WTC11 (cell line): ENCODE results near the gene LETM1. TPM values are rescaled to one million over a fixed set of nuclear protein-coding genes. Genes with fewer than 3 reads are reported as not detected.

Source experiments
- ATAC-seq: fragments of 200-7000 bp; cut with Tn5 transposase; 2 replicates; pipeline ENCODE4 v1.10.0; 2021; ENCODE audit warnings: mild to moderate bottlenecking, moderate library complexity
- CTCF ChIA-PET: fragments of 300-600 bp; sonication (Branson Sonifier 250); formaldehyde crosslinking; loops from one replicate; lab custom pipeline; 2021; ENCODE audit warnings: antibody characterized with exemption; lab: Charles Lee
- POLR2A ChIA-PET: fragments of 350-600 bp; sonication (Branson Sonifier 250); formaldehyde crosslinking; loops from one replicate; lab custom pipeline; 2021; ENCODE audit warnings: antibody characterized with exemption; lab: Charles Lee
- DNase-seq: peaks from one replicate; pipeline ENCODE4 v3.0.0; 2021; ENCODE audit warnings: low spot score
- H3K27ac Mint-ChIP-seq: 2 replicates; pipeline ENCODE4 v1.8.0; 2021; ENCODE audit warnings: mixed read lengths
- H3K27me3 Mint-ChIP-seq: 2 replicates; pipeline ENCODE4 v1.8.0; 2021; ENCODE audit warnings: low read depth, mild to moderate bottlenecking, moderate library complexity, mixed read lengths
- H3K36me3 Mint-ChIP-seq: 2 replicates; pipeline ENCODE4 v1.8.0; 2021; ENCODE audit warnings: mixed read lengths
- H3K4me1 Mint-ChIP-seq: 2 replicates; pipeline ENCODE4 v1.8.0; 2022; ENCODE audit warnings: mixed read lengths
- H3K4me3 Mint-ChIP-seq: 2 replicates; pipeline ENCODE4 v1.8.0; 2021; ENCODE audit warnings: mild to moderate bottlenecking, moderate library complexity, mixed read lengths
- H3K9me3 Mint-ChIP-seq: 2 replicates; pipeline ENCODE4 v1.8.0; 2021; ENCODE audit warnings: mixed read lengths
- ETV6 ChIP-seq: sonication (generic); formaldehyde crosslinking; IDR thresholded peaks from 2 replicates; pipeline ENCODE4 v1.8.1; 2022; ENCODE audit warnings: mild to moderate bottlenecking, missing genetic modification reagents
- FOXK1 ChIP-seq: sonication (generic); formaldehyde crosslinking; IDR thresholded peaks from 2 replicates; pipeline ENCODE4 v1.8.0; 2022; ENCODE audit warnings: mild to moderate bottlenecking, moderate library complexity, missing genetic modification reagents
- GABPB1 ChIP-seq: sonication (generic); formaldehyde crosslinking; IDR thresholded peaks from 2 replicates; pipeline ENCODE4 v1.8.1; 2023; ENCODE audit warnings: mild to moderate bottlenecking, missing genetic modification reagents
- GTF2I ChIP-seq: fragments of 250-450 bp; sonication (Bioruptor Pico); conservative IDR thresholded peaks from 2 replicates; pipeline ENCODE4 v1.4.0; 2021; ENCODE audit warnings: mild to moderate bottlenecking
- HMGA2 ChIP-seq: fragments of 250-450 bp; sonication (Bioruptor Pico); IDR thresholded peaks from 2 replicates; pipeline ENCODE4 v1.4.0; 2021; ENCODE audit warnings: mild to moderate bottlenecking, moderate library complexity
- IRF2 ChIP-seq: sonication (generic); formaldehyde crosslinking; IDR thresholded peaks from 2 replicates; pipeline ENCODE4 v1.8.0; 2022; ENCODE audit warnings: low read depth, missing genetic modification reagents, borderline replicate concordance
- KAT7 ChIP-seq: sonication (generic); formaldehyde crosslinking; IDR thresholded peaks from 2 replicates; pipeline ENCODE4 v1.8.1; 2023; ENCODE audit warnings: missing genetic modification reagents, mild to moderate bottlenecking, borderline replicate concordance
- NFE2L1 ChIP-seq: sonication (generic); formaldehyde crosslinking; IDR thresholded peaks from 2 replicates; pipeline ENCODE4 v1.8.1; 2023; ENCODE audit warnings: missing genetic modification reagents
- NFYB ChIP-seq: sonication (generic); formaldehyde crosslinking; conservative IDR thresholded peaks from 2 replicates; pipeline ENCODE4 v1.8.0; 2022; ENCODE audit warnings: low read depth, missing genetic modification reagents
- PRRX2 ChIP-seq: fragments of 250-450 bp; sonication (Bioruptor Pico); IDR thresholded peaks from 2 replicates; pipeline ENCODE4 v1.8.0; 2021; ENCODE audit warnings: mild to moderate bottlenecking
- SMAD4 ChIP-seq: sonication (generic); formaldehyde crosslinking; IDR thresholded peaks from 2 replicates; pipeline ENCODE4 v1.8.0; 2022; ENCODE audit warnings: mild to moderate bottlenecking, missing genetic modification reagents
- TEAD1 ChIP-seq: sonication (generic); formaldehyde crosslinking; IDR thresholded peaks from 2 replicates; pipeline ENCODE4 v1.8.0; 2022; ENCODE audit warnings: mild to moderate bottlenecking, missing genetic modification reagents
- ZNF138 ChIP-seq: sonication (generic); formaldehyde crosslinking; conservative IDR thresholded peaks from 2 replicates; pipeline ENCODE4 v1.8.1; 2022; ENCODE audit warnings: mild to moderate bottlenecking, moderate library complexity, missing genetic modification reagents
- ZNF219 ChIP-seq: sonication (generic); formaldehyde crosslinking; IDR thresholded peaks from 2 replicates; pipeline ENCODE4 v1.8.0; 2023; ENCODE audit warnings: missing genetic modification reagents, mild to moderate bottlenecking, borderline replicate concordance
- ZNF232 ChIP-seq: sonication (generic); formaldehyde crosslinking; IDR thresholded peaks from 2 replicates; pipeline ENCODE4 v1.8.0; 2022; ENCODE audit warnings: mild to moderate bottlenecking, missing genetic modification reagents
- ZNF423 ChIP-seq: fragments of 250-450 bp; sonication (Bioruptor Pico); IDR thresholded peaks from 2 replicates; pipeline ENCODE4 v2.1.2; 2022; ENCODE audit warnings: mild to moderate bottlenecking, moderate library complexity
- total RNA-seq: library from RNA; stranded (reverse); gene quantifications from 3 replicates; pipeline ENCODE4 v1.2.3, GENCODE V29; 2021
- TF ChIP-seq, protein P1 (sequence below): sonication (generic); formaldehyde crosslinking; IDR thresholded peaks from 2 replicates; pipeline ENCODE4 v1.8.1; 2022; ENCODE audit warnings: mild to moderate bottlenecking, moderate library complexity, missing genetic modification reagents
- TF ChIP-seq, protein P2 (sequence below): fragments of 250-450 bp; sonication (Bioruptor Pico); IDR thresholded peaks from 2 replicates; pipeline ENCODE4 v1.9.0; 2021; ENCODE audit warnings: mild to moderate bottlenecking
- TF ChIP-seq, protein P3 (sequence below): fragments of 250-450 bp; sonication (Bioruptor Pico); IDR thresholded peaks from 2 replicates; pipeline ENCODE4 v1.9.0; 2021; ENCODE audit warnings: mild to moderate bottlenecking
- TF ChIP-seq, protein P4 (sequence below): sonication (generic); formaldehyde crosslinking; IDR thresholded peaks from 2 replicates; pipeline ENCODE4 v1.8.0; 2022; ENCODE audit warnings: mild to moderate bottlenecking, missing genetic modification reagents
- TF ChIP-seq, protein P5 (sequence below): fragments of 200-600 bp; IDR thresholded peaks from 2 replicates; pipeline ENCODE4 v1.8.0; 2022; ENCODE audit warnings: antibody characterized with exemption
- TF ChIP-seq, protein P6 (sequence below): sonication (generic); formaldehyde crosslinking; IDR thresholded peaks from 2 replicates; pipeline ENCODE4 v1.8.0; 2023; ENCODE audit warnings: missing genetic modification reagents, mild to moderate bottlenecking, borderline replicate concordance

The LETM1 gene
- total RNA-seq, 1 experiment from 2014 or later, result 66.7 TPM

DNA sequence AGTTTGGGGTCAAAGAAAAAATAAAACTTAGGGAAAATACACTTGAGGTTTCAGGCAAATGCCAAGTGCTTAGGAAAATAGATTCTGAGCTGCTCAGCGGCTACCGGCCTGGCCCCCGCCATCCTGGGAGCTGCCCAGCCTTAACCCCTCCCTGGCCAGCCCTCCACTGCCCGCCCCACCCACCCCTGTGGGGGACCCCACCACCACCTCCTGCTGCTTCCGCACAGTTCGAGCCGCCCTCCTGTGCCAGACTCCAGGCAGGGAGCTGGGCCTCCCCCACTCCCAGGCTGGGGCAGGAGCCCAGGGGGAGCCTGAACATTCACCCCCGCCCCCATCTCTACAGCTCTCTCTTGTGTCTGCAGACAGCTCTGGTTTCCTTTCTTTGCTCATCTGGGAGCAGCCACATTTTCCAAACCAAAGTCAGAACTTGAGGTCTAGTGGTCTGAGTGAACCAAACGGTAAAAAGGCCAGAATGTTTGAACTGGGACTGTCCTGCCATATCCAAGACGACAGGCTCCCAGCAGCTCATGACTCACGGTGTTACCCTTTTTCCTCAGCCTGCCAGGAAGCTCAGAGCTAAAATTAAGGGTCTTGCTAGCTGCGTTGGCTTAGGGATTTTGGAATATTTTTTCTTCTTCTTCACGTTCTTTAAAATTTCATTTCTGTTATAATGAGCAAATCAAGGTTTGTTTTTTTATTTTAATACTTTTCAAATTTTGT lies 67.5 kb downstream of the LETM1 start:
- CTCF ChIA-PET, result interaction anchor here (1.1 to 2.2 kb wide), 6 partner anchors 11 to 111 kb away, joined by 3 to 19 read pairs (median 7); no protein-coding TSS in a partner anchor
- peaks cover 29% of the 10 kb centered on the region for H3K27me3 Mint-ChIP-seq
- TF ChIP-seq IRF2, result no peak
- TF ChIP-seq, protein P1, sequence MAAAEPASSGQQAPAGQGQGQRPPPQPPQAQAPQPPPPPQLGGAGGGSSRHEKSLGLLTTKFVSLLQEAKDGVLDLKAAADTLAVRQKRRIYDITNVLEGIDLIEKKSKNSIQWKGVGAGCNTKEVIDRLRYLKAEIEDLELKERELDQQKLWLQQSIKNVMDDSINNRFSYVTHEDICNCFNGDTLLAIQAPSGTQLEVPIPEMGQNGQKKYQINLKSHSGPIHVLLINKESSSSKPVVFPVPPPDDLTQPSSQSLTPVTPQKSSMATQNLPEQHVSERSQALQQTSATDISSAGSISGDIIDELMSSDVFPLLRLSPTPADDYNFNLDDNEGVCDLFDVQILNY (CRISPR knock-in tag), result no peak
- TF ChIP-seq, protein P2, sequence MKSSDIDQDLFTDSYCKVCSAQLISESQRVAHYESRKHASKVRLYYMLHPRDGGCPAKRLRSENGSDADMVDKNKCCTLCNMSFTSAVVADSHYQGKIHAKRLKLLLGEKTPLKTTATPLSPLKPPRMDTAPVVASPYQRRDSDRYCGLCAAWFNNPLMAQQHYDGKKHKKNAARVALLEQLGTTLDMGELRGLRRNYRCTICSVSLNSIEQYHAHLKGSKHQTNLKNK, result no peak
- TF ChIP-seq NFYB (CRISPR knock-in tag), result no peak
- no peak for TF ChIP-seq PRRX2 (CRISPR knock-in tag)
- no peak for TF ChIP-seq ZNF232 (CRISPR knock-in tag)
- TF ChIP-seq FOXK1 (CRISPR knock-in tag), result no peak
- no peak for TF ChIP-seq KAT7 (CRISPR knock-in tag)
- TF ChIP-seq, protein P3, sequence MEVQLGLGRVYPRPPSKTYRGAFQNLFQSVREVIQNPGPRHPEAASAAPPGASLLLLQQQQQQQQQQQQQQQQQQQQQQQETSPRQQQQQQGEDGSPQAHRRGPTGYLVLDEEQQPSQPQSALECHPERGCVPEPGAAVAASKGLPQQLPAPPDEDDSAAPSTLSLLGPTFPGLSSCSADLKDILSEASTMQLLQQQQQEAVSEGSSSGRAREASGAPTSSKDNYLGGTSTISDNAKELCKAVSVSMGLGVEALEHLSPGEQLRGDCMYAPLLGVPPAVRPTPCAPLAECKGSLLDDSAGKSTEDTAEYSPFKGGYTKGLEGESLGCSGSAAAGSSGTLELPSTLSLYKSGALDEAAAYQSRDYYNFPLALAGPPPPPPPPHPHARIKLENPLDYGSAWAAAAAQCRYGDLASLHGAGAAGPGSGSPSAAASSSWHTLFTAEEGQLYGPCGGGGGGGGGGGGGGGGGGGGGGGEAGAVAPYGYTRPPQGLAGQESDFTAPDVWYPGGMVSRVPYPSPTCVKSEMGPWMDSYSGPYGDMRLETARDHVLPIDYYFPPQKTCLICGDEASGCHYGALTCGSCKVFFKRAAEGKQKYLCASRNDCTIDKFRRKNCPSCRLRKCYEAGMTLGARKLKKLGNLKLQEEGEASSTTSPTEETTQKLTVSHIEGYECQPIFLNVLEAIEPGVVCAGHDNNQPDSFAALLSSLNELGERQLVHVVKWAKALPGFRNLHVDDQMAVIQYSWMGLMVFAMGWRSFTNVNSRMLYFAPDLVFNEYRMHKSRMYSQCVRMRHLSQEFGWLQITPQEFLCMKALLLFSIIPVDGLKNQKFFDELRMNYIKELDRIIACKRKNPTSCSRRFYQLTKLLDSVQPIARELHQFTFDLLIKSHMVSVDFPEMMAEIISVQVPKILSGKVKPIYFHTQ, result no peak
- no peak for TF ChIP-seq NFE2L1 (CRISPR knock-in tag)
- TF ChIP-seq, protein P4, sequence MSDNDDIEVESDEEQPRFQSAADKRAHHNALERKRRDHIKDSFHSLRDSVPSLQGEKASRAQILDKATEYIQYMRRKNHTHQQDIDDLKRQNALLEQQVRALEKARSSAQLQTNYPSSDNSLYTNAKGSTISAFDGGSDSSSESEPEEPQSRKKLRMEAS, result no peak
- TF ChIP-seq ZNF423, result no peak
- no peak for TF ChIP-seq HMGA2 (CRISPR knock-in tag)
- no peak for TF ChIP-seq TEAD1 (CRISPR knock-in tag)
- TF ChIP-seq ZNF219 (CRISPR knock-in tag), result no peak
- no peak for TF ChIP-seq SMAD4 (CRISPR knock-in tag)
- TF ChIP-seq GABPB1 (CRISPR knock-in tag), result no peak
- TF ChIP-seq ETV6 (CRISPR knock-in tag), result no peak
- no peak for TF ChIP-seq ZNF138
- TF ChIP-seq, protein P5, sequence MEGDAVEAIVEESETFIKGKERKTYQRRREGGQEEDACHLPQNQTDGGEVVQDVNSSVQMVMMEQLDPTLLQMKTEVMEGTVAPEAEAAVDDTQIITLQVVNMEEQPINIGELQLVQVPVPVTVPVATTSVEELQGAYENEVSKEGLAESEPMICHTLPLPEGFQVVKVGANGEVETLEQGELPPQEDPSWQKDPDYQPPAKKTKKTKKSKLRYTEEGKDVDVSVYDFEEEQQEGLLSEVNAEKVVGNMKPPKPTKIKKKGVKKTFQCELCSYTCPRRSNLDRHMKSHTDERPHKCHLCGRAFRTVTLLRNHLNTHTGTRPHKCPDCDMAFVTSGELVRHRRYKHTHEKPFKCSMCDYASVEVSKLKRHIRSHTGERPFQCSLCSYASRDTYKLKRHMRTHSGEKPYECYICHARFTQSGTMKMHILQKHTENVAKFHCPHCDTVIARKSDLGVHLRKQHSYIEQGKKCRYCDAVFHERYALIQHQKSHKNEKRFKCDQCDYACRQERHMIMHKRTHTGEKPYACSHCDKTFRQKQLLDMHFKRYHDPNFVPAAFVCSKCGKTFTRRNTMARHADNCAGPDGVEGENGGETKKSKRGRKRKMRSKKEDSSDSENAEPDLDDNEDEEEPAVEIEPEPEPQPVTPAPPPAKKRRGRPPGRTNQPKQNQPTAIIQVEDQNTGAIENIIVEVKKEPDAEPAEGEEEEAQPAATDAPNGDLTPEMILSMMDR, result no peak
- no peak for DNase-seq
- no peak overlapping the region for H3K27ac Mint-ChIP-seq
- POLR2A ChIA-PET, result interaction anchor here (2.3 kb wide), 1 partner anchor 11 kb away, joined by 7 read pairs; no protein-coding TSS in a partner anchor
- no peaks in the 10 kb centered on the region for H3K4me1 Mint-ChIP-seq
- ATAC-seq, result no peak
- no peaks in the 10 kb centered on the region for H3K36me3 Mint-ChIP-seq
- H3K4me3 Mint-ChIP-seq, result no peak overlapping the region
- no peaks in the 10 kb centered on the region for H3K9me3 Mint-ChIP-seq

DNA sequence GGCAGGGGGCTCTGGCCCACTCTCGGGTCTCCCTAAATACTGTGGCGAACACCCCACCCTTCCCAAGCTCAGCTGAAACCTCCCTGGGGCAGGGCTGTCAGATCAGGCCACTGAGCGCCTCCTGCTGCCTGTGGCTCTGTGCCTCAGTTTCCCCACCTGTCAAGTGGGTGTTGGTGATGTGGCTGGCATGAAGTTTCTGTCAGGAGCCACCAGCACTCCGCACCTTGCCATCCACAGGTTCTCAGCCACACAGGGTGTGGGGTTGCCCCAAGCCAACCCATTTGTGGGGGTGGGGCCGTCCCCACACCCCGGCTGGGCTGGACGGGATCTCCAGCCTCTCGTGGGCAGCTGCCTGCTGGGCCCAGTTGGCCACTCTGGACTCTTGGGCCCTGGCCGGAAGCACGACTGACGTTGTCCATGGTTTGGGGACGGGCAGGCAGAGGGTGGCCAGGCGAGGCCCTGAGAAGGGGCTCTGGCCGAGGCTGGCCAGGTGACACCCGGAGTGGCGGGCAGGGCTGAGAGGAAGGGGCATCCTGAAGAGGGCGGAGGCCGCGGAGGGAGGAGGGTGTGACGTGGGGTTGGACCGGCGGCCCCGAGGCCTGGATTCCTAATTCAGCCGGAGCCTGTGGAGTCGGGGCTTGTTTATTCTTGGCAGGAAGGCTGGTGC lies 68.4 kb downstream of the LETM1 start:
- Mint-ChIP-seq H3K27ac (no peak overlapping the region), H3K36me3 (no peaks in the 10 kb centered on the region), H3K27me3 (peaks cover 26% of the 10 kb centered on the region), H3K4me3 (no peak overlapping the region), H3K9me3 (no peaks in the 10 kb centered on the region), H3K4me1 (no peaks in the 10 kb centered on the region)
- DNase-seq (no peak), ATAC-seq (no peak)
- CTCF ChIA-PET, result interaction anchor here (1.7 to 4.4 kb wide), 3 partner anchors 19 to 42 kb away, joined by 5 to 21 read pairs (median 15); no protein-coding TSS in a partner anchor
- POLR2A ChIA-PET, result interaction anchor here (2.3 kb wide), 1 partner anchor 10 kb away, joined by 7 read pairs; no protein-coding TSS in a partner anchor
- TF ChIP-seq, protein P6, sequence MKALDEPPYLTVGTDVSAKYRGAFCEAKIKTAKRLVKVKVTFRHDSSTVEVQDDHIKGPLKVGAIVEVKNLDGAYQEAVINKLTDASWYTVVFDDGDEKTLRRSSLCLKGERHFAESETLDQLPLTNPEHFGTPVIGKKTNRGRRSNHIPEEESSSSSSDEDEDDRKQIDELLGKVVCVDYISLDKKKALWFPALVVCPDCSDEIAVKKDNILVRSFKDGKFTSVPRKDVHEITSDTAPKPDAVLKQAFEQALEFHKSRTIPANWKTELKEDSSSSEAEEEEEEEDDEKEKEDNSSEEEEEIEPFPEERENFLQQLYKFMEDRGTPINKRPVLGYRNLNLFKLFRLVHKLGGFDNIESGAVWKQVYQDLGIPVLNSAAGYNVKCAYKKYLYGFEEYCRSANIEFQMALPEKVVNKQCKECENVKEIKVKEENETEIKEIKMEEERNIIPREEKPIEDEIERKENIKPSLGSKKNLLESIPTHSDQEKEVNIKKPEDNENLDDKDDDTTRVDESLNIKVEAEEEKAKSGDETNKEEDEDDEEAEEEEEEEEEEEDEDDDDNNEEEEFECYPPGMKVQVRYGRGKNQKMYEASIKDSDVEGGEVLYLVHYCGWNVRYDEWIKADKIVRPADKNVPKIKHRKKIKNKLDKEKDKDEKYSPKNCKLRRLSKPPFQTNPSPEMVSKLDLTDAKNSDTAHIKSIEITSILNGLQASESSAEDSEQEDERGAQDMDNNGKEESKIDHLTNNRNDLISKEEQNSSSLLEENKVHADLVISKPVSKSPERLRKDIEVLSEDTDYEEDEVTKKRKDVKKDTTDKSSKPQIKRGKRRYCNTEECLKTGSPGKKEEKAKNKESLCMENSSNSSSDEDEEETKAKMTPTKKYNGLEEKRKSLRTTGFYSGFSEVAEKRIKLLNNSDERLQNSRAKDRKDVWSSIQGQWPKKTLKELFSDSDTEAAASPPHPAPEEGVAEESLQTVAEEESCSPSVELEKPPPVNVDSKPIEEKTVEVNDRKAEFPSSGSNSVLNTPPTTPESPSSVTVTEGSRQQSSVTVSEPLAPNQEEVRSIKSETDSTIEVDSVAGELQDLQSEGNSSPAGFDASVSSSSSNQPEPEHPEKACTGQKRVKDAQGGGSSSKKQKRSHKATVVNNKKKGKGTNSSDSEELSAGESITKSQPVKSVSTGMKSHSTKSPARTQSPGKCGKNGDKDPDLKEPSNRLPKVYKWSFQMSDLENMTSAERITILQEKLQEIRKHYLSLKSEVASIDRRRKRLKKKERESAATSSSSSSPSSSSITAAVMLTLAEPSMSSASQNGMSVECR, result no peak
- TF ChIP-seq ZNF138 (no peak), GTF2I (CRISPR knock-in tag) (no peak)
